Endothelial cell of umbilical vein (primary cell): ENCODE measurements around the gene NKX1-1.
A peak's percentile ranks its signal among the peaks of the same experiment; 100 is the strongest.

Experiments used
- EZH2 ChIP-seq: IDR thresholded peaks from 2 replicates; pipeline ENCODE4 v1.6.1; 2012; ENCODE audit warnings: borderline replicate concordance, low read depth, mild to moderate bottlenecking, moderate library complexity, low read length, inconsistent platforms; ENCODE audit not compliant: severe bottlenecking
- MAX ChIP-seq: IDR thresholded peaks from 2 replicates; pipeline ENCODE4 v1.6.1; 2011; ENCODE audit not compliant: insufficient read depth, insufficient read length
- MYC ChIP-seq: IDR thresholded peaks from one replicate; pipeline ENCODE4 v1.6.1; 2011; ENCODE audit warnings: mild to moderate bottlenecking, low read depth, low read length
- POLR2A ChIP-seq: IDR thresholded peaks from 2 replicates; pipeline ENCODE4 v1.6.1; 2012; ENCODE audit warnings: low read depth, mild to moderate bottlenecking, control low read depth, low read length
- TF ChIP-seq, protein P1 (sequence below), 2 donors: IDR thresholded peaks; 1 replicate in 1 of 2; 2 replicates in 1 of 2; pipeline ENCODE4 v1.5.1; 2011; ENCODE audit warnings: low read length in 2 of 2, mild to moderate bottlenecking in 2 of 2, moderate library complexity in 2 of 2, control low read depth in 1 of 2, inconsistent platforms in 1 of 2, low read depth in 1 of 2; ENCODE audit not compliant: insufficient read depth in 1 of 2; ENCODE audit errors: extremely low read depth in 1 of 2

DNA sequence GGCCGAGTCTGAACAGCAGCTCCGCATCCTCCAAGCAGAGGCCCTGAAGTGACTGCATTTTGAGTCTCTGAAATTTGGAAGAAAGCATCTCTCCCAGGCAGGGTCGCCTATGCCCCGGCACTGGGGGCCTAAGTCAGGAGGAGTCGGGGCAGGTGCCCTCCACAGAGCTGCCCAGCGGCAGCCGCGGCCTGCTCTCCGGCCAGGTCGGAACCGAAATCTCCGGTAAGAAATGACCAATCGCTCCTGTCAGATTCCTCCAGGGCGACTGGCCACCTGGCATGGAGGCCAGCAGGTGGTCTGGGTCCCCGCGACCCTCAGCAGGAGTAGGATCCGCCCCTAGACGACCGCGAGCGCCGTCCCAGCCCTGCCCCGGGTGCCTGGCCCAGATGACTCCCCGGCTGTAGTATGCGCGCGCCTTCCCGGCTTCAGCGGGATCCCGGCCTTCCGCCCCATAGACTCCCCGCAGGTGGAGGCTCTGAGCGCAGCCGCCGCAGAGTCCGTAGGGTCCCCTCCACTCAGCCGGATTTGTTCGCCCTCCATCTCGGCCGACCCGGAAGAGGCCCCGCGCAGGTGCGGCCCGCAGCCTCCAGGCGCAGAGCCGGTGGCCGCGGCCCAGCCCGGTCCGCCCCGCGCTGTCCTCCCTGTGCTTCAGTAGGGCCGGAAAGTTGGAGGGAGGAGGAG, 1.5 kb downstream of the NKX1-1 start:
- TF ChIP-seq POLR2A (no peak), MAX (no peak), EZH2 (peak; percentile 79), MYC (no peak)
- TF ChIP-seq, protein P1, sequence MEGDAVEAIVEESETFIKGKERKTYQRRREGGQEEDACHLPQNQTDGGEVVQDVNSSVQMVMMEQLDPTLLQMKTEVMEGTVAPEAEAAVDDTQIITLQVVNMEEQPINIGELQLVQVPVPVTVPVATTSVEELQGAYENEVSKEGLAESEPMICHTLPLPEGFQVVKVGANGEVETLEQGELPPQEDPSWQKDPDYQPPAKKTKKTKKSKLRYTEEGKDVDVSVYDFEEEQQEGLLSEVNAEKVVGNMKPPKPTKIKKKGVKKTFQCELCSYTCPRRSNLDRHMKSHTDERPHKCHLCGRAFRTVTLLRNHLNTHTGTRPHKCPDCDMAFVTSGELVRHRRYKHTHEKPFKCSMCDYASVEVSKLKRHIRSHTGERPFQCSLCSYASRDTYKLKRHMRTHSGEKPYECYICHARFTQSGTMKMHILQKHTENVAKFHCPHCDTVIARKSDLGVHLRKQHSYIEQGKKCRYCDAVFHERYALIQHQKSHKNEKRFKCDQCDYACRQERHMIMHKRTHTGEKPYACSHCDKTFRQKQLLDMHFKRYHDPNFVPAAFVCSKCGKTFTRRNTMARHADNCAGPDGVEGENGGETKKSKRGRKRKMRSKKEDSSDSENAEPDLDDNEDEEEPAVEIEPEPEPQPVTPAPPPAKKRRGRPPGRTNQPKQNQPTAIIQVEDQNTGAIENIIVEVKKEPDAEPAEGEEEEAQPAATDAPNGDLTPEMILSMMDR (IDR thresholded peaks at IDR 0.05; ENCODE audit: extremely low read depth in 1 of 2, insufficient read depth in 1 of 2, low read depth in 1 of 2, low read length in 2 of 2): no peak
